RPMI8226 (cell line): Measurements from ENCODE around the gene ZNRF1.

Experiments
- DNase-seq: peaks from one replicate; pipeline ENCODE4 v3.0.0-alpha.2; 2015

Gene ZNRF1

GRCh38 chr16:75028544-75029135, 29.8 kb downstream of the ZNRF1 start:
- no peak for DNase-seq

DNA sequence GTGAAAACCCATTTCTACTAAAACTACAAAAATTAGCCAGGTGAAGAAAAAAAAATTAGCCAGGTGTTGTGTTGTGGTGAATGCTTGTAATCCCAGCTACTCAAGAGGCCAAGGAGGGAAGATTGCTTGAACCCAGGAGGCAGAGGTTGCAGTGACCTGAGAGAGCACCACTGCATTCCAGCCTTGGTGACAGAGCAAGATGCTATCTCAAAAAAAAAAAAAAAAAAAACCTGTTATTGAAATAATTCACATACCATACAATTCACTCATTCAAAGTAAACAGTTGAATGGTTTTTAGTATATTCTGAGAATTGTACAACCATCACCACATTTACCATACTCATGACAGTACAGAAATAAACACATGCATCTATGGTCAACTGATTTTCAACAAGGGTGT, 31.0 kb downstream of the ZNRF1 start:
- DNase-seq = no peak

- DNase-seq = no peak
Measured at GRCh38 chr16:75032655-75033054, 33.8 kb downstream of the ZNRF1 start.

DNA sequence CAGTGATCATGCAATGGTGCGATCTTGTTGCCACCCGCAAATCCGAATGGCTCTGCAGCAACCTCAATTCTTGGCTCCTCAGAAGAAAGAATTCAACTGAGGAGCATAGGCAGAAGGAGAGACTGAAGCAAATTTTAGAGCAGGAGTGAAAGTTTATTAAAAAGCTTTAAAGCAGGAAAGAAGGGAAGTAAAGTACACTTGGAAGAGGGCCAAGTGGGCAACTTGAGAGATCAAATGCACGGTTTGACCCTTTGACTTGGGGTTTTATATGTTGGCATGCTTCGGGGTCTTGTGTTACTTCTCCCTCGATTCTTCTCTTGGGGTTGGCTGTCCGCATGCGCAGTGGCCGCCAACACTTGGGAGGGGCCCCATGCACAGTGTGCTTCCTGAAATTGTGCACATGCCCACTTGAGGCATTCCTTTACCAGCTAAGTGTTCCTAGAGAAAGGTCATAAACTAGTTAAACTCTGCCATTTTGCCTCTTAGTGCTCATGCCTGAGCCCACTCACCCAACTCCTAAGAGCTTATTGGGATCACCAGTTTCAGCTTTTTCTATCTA, 36.7 kb downstream of the ZNRF1 start:
- DNase-seq = no peak

DNA sequence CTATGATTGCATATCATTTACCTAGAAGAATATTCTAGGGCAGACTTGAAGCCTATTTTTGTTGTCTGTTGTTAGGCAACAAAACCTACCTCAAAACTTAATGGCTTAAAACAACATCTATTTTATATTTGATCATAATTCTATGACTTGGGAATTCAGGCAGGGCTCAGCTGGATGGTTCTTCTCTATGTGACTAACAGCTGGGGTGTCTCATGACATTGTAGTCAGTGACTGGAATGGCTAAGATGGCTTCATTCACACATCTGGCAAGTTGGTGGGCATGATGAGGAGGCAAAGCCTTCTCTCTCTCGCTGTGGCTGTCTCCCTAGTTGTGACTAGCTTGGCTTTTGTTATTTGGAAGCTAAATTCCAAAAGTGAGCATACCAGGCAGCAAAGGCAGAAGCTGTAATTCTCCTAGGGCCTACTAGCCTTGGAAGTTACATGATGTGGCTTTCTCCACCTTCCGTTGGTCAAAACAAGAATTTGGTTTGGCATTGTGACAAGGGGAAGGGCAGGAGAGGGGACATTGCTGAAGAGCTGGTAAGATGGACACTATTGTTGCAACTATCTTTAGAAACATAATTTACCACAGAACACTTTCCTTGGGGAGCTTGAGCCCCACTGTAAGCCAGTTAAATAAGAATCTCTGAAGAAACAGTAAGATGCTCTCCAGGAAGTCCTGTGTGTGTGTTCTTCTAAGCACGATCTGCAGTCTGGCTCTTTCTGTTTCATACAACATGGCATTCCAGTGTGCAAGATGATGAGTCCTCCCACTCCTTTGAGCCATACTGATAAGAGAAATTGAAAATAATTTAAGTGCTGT, 39.4 kb downstream of the ZNRF1 start:
- DNase-seq = no peak

DNA sequence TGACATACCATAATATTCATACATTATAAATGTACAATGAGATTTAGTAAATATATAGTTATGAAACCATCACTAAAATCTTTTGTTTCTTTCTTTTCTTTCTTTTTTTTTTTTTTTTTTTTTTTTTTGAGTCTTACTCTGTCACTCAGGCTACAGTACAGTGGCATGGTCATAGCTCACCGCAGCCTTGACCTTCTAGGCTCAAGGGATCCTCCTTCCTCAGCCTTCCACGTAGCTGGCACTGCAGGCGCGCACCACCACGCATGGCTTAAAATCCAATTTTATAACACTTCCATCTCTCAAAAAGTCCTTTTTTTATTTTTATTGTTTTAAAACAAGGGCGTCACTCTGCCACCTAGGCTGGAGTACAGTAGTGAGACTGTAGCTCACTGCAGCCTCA, 41.1 kb downstream of the ZNRF1 start:
- DNase-seq = no peak

DNA sequence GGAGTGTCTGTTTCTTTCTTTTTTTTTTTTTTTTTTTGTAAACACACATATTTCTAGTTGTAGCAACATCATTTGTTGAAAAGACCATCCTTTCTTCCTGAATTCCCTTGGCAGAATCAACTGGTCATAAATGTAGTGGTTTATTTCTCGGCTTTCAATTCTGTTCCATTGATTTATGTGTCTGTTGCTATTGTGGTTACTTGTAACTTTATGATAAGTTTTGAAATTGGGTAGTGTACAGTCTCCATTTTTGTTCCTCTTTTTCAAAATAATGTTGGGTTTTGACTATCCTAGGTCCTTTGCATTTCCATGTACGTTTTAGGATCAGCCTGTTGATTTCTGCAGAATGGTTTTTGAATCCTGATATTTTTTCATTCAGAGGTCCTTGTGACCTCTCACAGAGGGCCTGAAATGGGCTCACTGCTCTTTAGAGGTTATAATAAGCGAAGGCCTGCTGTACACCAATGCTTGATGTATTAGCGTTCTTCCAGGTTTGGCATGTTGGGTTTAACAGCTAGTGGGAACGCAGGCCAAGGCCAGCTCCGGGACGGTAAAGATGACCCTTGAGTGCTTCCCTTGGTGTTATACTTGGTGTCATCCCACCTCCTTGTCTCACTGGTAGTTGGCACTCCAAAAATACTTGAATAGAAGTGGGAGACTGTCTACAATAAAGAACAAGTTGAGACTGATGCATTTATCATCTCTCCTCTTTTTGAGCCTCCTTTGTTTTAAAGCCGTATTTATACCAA, 43.8 kb downstream of the ZNRF1 start:
- no peak for DNase-seq

- DNase-seq = no peak
Measured at GRCh38 chr16:75043175-75043895, 44.5 kb downstream of the ZNRF1 start.

DNA sequence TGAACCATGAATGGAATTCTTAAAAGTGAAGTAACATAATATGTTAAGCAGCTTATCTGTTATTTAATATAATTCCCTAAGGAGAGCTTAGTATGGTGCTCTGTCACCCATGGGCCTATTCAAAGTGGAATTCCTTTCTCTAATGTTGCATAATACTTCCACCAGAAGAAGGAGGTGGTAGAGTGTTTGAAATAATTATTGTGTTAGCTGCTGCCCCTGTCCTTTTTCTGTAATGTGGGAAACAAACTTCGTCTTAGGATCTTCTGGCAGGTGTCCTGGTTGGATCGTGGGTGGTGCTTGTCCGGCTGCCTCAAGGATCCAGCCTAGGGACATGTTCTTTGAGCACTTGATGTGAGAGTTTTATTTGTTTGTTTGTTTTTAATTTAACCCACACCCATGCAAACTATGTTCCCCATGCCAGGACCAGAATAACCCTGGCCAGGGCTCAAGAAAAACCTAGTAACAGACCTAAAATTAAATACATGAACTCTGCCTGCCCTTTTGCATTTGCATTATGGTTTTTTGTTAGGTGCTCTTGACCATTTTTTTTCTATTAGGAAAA, 46.1 kb downstream of the ZNRF1 start:
- DNase-seq = no peak

GRCh38 chr16:75045424-75045823, 46.6 kb downstream of the ZNRF1 start:
- no peak for DNase-seq

- no peak for DNase-seq
Measured at GRCh38 chr16:75048054-75048453, 49.2 kb downstream of the ZNRF1 start.

- DNase-seq = no peak
Measured at GRCh38 chr16:75048530-75048929, 49.7 kb downstream of the ZNRF1 start.

DNA sequence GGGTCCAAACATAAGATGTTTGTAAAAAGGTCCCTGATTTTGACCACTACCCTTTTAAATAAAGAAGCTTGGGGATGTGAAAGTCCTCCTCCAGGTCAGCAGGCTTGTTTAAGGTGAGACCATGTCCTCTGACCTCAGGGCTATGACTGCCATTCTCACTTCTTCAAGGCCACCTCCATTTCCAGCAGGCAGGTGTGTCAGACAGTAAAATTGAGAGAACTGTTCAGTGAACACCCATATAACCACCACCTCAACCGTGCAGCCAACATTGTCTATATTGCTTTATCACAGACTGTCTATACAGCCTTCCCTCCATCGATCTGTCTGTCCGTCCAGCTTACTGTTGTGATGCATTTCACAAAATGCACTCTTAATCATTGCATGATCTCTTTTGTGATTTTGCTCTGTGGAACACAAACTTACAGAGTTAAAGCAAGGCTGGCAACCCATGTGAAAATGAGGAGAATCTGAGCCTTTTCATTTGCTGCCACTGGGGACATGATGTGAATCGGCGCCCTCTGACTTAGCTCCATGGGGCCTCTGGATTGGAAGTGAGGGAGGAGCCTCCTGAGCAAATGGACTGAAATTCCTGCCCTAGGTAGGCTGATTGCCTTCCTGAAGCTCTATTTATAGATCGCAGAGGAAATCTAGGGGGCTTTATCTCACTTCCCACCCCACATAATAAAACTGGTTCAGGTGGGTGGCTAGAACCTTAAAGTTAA, 53.8 kb downstream of the ZNRF1 start:
- no peak for DNase-seq

- DNase-seq = peak; percentile 78
Measured at GRCh38 chr16:75053791-75054555, 55.1 kb downstream of the ZNRF1 start.

DNA sequence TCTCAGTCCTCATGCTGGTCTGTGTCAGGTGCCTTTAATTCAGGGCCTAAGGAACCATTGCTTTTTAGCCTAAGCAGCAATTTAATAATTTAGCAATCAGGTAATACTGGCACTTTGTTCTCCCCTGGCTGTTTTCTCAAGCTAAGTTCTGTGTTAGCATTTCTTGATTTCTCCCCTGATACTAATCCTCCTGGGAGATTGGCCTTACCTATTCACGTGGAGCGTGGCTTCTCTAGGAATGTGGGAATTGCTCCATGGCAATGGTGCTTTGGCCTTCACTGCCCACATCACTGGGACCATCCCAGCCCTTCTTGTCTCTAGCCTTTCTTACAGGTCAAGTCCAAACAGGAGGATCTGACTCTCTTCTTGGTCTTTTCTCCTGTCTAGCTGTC, 55.7 kb downstream of the ZNRF1 start:
- no peak for DNase-seq

DNA sequence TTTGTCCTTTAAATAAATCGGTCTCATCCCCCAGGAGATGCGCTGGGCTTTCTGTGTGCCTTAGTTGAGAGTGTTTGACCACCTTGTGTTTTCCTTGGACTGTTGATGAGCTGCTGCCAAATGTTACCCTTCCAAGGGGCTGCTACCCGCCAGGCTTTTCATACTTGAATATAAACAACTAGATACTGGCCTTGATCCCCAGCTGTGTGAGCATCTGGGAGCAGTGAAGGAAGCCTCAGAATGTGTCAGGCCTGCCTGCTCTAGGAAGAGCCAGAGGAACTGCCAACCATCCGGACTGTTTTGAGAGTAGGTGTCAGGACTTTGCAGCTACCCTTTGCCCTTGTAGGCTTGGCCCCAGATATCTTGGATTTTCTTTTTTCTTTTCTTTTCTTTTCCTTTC, 60.0 kb downstream of the ZNRF1 start:
- no peak for DNase-seq

GRCh38 chr16:75059411-75059810, 60.6 kb downstream of the ZNRF1 start:
- DNase-seq = no peak

GRCh38 chr16:75060723-75061122, 61.9 kb downstream of the ZNRF1 start:
- DNase-seq = no peak

DNA sequence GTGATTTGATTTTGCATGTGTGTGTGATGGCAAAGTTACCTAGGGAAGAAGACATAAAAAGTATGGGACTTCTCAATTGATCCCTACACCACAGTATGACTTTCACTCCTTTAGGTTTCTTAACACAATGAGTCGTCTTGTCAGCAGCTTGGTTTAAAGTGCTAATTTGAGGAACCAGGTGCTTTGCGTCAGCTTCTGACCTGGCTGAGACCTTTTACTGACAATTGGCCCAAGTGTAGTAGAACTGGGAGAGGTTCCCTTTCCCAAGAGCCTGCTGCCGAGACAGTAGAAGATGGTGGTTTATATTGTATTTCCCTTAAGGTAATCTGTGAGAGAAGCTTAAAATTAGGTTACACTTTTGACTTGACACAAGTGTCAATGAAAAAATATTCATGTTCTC, 62.8 kb downstream of the ZNRF1 start:
- DNase-seq = peak; percentile 22

GRCh38 chr16:75062135-75062975, 63.5 kb downstream of the ZNRF1 start:
- DNase-seq = no peak
